HepG2 (cell line): ENCODE measurements around the gene PGC. TPM values are rescaled to one million over a fixed set of nuclear protein-coding genes. Genes with fewer than 3 reads are reported as not detected.

Experiments used
- ATAC-seq: fragments of 200-7000 bp; cut with Tn5 transposase; 3 replicates; pipeline ENCODE4 v1.9.1; 2020; ENCODE audit warnings: mild to moderate bottlenecking, moderate library complexity
- BruUV-seq: library from RNA; stranded (reverse); fragments of 400-500 nt; replicated peaks from 2 replicates; lab custom pipeline; 2021; lab: Mats Ljungman, UMichigan
- CTCF ChIA-PET: fragments of 300-600 bp; formaldehyde crosslinking; extraction: SDS; loops from one replicate; lab custom pipeline; 2021; ENCODE audit warnings: low total read pairs, inconsistent platforms, low intra/inter-chr PET ratio; lab: Yijun Ruan, JAX
- POLR2A ChIA-PET: fragments of 350-600 bp; sonication (Branson Sonifier 250); formaldehyde crosslinking; loops from one replicate; lab custom pipeline; 2020; ENCODE audit warnings: antibody characterized with exemption, inconsistent platforms; lab: Yijun Ruan, JAX
- DNase-seq: peaks from one replicate; pipeline ENCODE4 v3.0.0-alpha.2; 2015; ENCODE audit warnings: low spot score
- FAIRE-seq: peaks from 3 replicates; lab custom pipeline; 2011; peaks lifted over from hg19 to GRCh38; lab: Jason Lieb, UNC
- H2AFZ ChIP-seq: one replicate; pipeline ENCODE4 v1.6.1; 2011; ENCODE audit warnings: low read length, inconsistent platforms
- H3K27ac ChIP-seq: fragments of 300-600 bp; 3 replicates; pipeline ENCODE4 v1.8.0; 2011; ENCODE audit warnings: mixed run types, mild to moderate bottlenecking, mixed read lengths, low read length, inconsistent platforms; ENCODE audit not compliant: insufficient read depth; ENCODE audit errors: extremely low read length
- H3K27me3 ChIP-seq, 2 experiments: fragments of 200-600 bp in 1 of 2; 2 replicates in 1 of 2; 3 replicates in 1 of 2; pipeline versions ENCODE4 v1.6.0 to v1.8.0; 2011; ENCODE audit warnings: low read length in 2 of 2, mild to moderate bottlenecking in 2 of 2, moderate library complexity in 2 of 2, inconsistent platforms in 1 of 2; ENCODE audit not compliant: insufficient read depth in 2 of 2, control insufficient read depth in 1 of 2
- H3K36me3 ChIP-seq, 2 experiments: fragments of 200-600 bp in 1 of 2; replicated peaks in 1 of 2; 2 replicates in 1 of 2; 3 replicates in 1 of 2; pipeline versions ENCODE4 v1.5.1 to v1.8.0; 2011; ENCODE audit warnings: low read length in 2 of 2, inconsistent platforms in 1 of 2; ENCODE audit not compliant: insufficient read depth in 2 of 2, control insufficient read depth in 1 of 2
- H3K4me1 ChIP-seq: 2 replicates; pipeline ENCODE4 v1.5.1; 2012; ENCODE audit warnings: low read length, inconsistent platforms; ENCODE audit not compliant: insufficient read depth
- H3K4me2 ChIP-seq: 2 replicates; pipeline ENCODE4 v1.6.0; 2011; ENCODE audit warnings: low read depth, low read length, inconsistent platforms
- H3K4me3 ChIP-seq, 3 experiments: fragments of 200-600 bp in 1 of 3; sonication (generic), shearing (Covaris generic) in 1 of 3; replicated peaks in 1 of 3; 2 replicates each; pipeline ENCODE4 v1.5.1; 2011 to 2016; ENCODE audit warnings: low read length in 3 of 3, inconsistent platforms in 2 of 3, low read depth in 2 of 3, mild to moderate bottlenecking in 2 of 3, control low read depth in 1 of 3, mixed read lengths in 1 of 3; ENCODE audit not compliant: insufficient read depth in 1 of 3
- H3K79me2 ChIP-seq: one replicate; pipeline ENCODE4 v1.6.1; 2011; ENCODE audit warnings: low read length, inconsistent platforms; ENCODE audit not compliant: insufficient read depth
- H3K9ac ChIP-seq: 2 replicates; pipeline ENCODE4 v1.6.0; 2011; ENCODE audit warnings: mild to moderate bottlenecking, low read depth, low read length, inconsistent platforms; ENCODE audit not compliant: insufficient read depth
- H3K9me3 ChIP-seq: 2 replicates; pipeline ENCODE4 v1.5.1; 2012; ENCODE audit warnings: mild to moderate bottlenecking, low read length
- H4K20me1 ChIP-seq: 2 replicates; pipeline ENCODE4 v1.6.0; 2011; ENCODE audit warnings: inconsistent platforms, mild to moderate bottlenecking, low read length, moderate library complexity; ENCODE audit not compliant: insufficient read depth
- CAMTA2 ChIP-seq: sonication (generic); formaldehyde crosslinking; IDR thresholded peaks from 2 replicates; pipeline ENCODE4 v1.4.0; 2020; ENCODE audit warnings: mild to moderate bottlenecking, missing genetic modification reagents, borderline replicate concordance
- CBX1 ChIP-seq: IDR thresholded peaks from one replicate; pipeline ENCODE4 v1.6.1; 2016; ENCODE audit warnings: antibody characterized with exemption, low read depth
- FOSL1 ChIP-seq: sonication (generic); formaldehyde crosslinking; IDR thresholded peaks from 2 replicates; pipeline ENCODE4 v1.9.0; 2021; ENCODE audit warnings: missing genetic modification reagents, borderline replicate concordance
- FOSL2 ChIP-seq: sonication (generic); formaldehyde crosslinking; IDR thresholded peaks from 2 replicates; pipeline ENCODE4 v1.4.0; 2020; ENCODE audit warnings: missing genetic modification reagents
- FOXA3 ChIP-seq: IDR thresholded peaks from 2 replicates; pipeline ENCODE4 v1.6.1; 2016; ENCODE audit warnings: missing genetic modification reagents, missing compliant biosample characterization
- FOXK1 ChIP-seq: sonication (generic); formaldehyde crosslinking; IDR thresholded peaks from 2 replicates; pipeline ENCODE4 v1.4.0; 2020; ENCODE audit warnings: low read depth, missing genetic modification reagents, borderline replicate concordance
- GATAD2A ChIP-seq: IDR thresholded peaks from 2 replicates; pipeline ENCODE4 v1.6.1; 2016
- HNRNPH1 ChIP-seq: fragments of 200-400 bp; formaldehyde crosslinking; optimal IDR thresholded peaks from 2 replicates; pipeline ENCODE3; 2017; ENCODE audit warnings: mild to moderate bottlenecking, low read depth, low read length
- HNRNPL ChIP-seq: fragments of 200-400 bp; formaldehyde crosslinking; IDR thresholded peaks from 2 replicates; pipeline ENCODE4 v1.6.1; 2017; ENCODE audit warnings: mild to moderate bottlenecking, low read depth, low read length
- SOX13 ChIP-seq, 3 experiments: fragments of 450-650 bp in 1 of 3; sonication (generic) in 1 of 3; formaldehyde crosslinking in 1 of 3; IDR thresholded peaks in 2 of 3; conservative IDR thresholded peaks in 1 of 3; 2 replicates each; pipeline versions ENCODE4 v1.5.0 to v1.6.1; 2016 to 2020; ENCODE audit warnings: antibody characterized with exemption in 1 of 3, mild to moderate bottlenecking in 1 of 3, missing compliant biosample characterization in 1 of 3, missing genetic modification reagents in 1 of 3, moderate library complexity in 1 of 3
- SPEN ChIP-seq: sonication (generic); formaldehyde crosslinking; IDR thresholded peaks from 2 replicates; pipeline ENCODE4 v1.5.1; 2020; ENCODE audit warnings: low read depth, mild to moderate bottlenecking, missing genetic modification reagents
- ZNF281 ChIP-seq: sonication (generic); formaldehyde crosslinking; IDR thresholded peaks from 2 replicates; pipeline ENCODE4 v1.4.0; 2020; ENCODE audit warnings: missing genetic modification reagents, borderline replicate concordance
- ZNF512 ChIP-seq: sonication (generic); formaldehyde crosslinking; IDR thresholded peaks from 2 replicates; pipeline ENCODE4 v1.4.0; 2020; ENCODE audit warnings: mild to moderate bottlenecking, missing genetic modification reagents
- WGBS: methylation state at CpG from one replicate; pipeline ENCODE4 v1.1.6; 2017; ENCODE audit warnings: low lambda C conversion rate; 5-methylcytosine and 5-hydroxymethylcytosine counted together
- in situ Hi-C: cut with HindIII; loops from 2 replicates; pipeline ENCODE4 v1.10.0; 2017; ENCODE audit warnings: low pct_unique_long_range_greater_than_20kb; ENCODE audit not compliant: extremely low pct_ligation_motif_present
- intact Hi-C: fragments of 100-400 bp; cut with micrococcal nuclease; formaldehyde crosslinking; loops from one replicate; pipeline ENCODE4 v1.10.0; 2022; ENCODE audit not compliant: unreplicated experiment
- polyA plus RNA-seq, 8 experiments: library from polyadenylated mRNA; depleted of rRNA in 3 of 8; stranded (reverse) in 7 of 8; unstranded in 1 of 8; fragments of >200 nt; fragmentation: Illumina TruSeq in 4 of 8; extraction: Trizol in 4 of 8; gene quantifications; 2 replicates each; pipeline versions ENCODE4 v1.2.1 to v1.2.3, GENCODE V29; 2011 to 2016; ENCODE audit warnings: low read depth in 4 of 8, missing spikeins in 1 of 8, mixed read lengths in 1 of 8; ENCODE audit not compliant: insufficient read depth in 1 of 8
- total RNA-seq, 5 experiments: library from RNA; depleted of rRNA; stranded (reverse); fragments of >200 nt; fragmentation: Illumina TruSeq; extraction: Trizol; gene quantifications; 2 replicates each; pipeline ENCODE4 v1.2.3, GENCODE V29; 2016; ENCODE audit warnings: low read depth in 1 of 5
- TF ChIP-seq, protein P1 (sequence below): sonication (generic); formaldehyde crosslinking; IDR thresholded peaks from 2 replicates; pipeline ENCODE4 v1.5.1; 2020; ENCODE audit warnings: mild to moderate bottlenecking, missing genetic modification reagents, moderate library complexity

The PGC gene
- total and polyA plus RNA-seq, 2 of the 13 experiments (the other 11 are each of a cell fraction or from before 2014, with no cell fraction given), result 426 to 502 TPM

DNA sequence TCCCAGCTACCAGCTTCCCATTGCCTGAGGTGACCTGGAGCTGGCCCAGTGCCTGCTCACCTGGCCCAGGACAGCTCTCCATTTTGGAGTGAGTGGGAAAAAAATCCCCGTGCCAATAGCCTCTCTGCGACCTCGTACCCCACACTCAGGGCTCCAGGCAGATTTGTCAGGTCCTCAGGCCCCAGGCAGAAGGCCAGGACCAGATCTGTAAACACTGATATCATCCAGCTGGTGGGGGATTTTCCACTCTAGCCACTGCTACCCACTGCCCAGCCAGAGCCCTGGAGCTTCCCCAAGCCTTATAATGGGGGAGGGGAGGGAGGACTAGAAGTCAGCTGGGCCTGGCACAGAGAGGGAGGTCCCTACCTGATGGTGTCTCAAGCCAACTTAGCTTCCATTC is 1.3 kb upstream of the PGC start:
- peak overlapping the region; percentile 91 for H3K27ac ChIP-seq
- no peaks in the 10 kb centered on the region for H3K27me3 ChIP-seq
- peak overlapping the region; percentile 3 for H2AFZ ChIP-seq
- peak overlapping the region in 1 of 3 experiments; percentile 60; a peak in 1 of 6 replicates for H3K4me3 ChIP-seq
- ChIA-PET CTCF (no interaction called here), POLR2A (interaction anchor here (0.6 to 7.2 kb wide), 14 partner anchors 8 to 1034 kb away, joined by 3 to 120 read pairs (median 7); partner anchors contain the start of genes FRS3, TFEB and TOMM6)
- DNase-seq (peak; percentile 73), ATAC-seq (peak; percentile 8; the same call in 2 of the 3 replicates), FAIRE-seq (no peak)
- H3K4me1 ChIP-seq, result peaks cover 73% of the 10 kb centered on the region
- peak overlapping the region; percentile 88 for H3K4me2 ChIP-seq
- no peaks in the 10 kb centered on the region for H3K36me3 ChIP-seq
- intact Hi-C loops (loop anchor here (1.0 kb wide), 1 partner anchor 20 kb away; no protein-coding TSS in a partner anchor), in situ Hi-C loops (no loop called here)
- no peaks in the 10 kb centered on the region for H4K20me1 ChIP-seq
- no peaks in the 10 kb centered on the region for H3K9me3 ChIP-seq
- H3K9ac ChIP-seq, result peak overlapping the region; percentile 49
- H3K79me2 ChIP-seq, result no peaks in the 10 kb centered on the region
- 33% methylated on average over 3 of the region's 3 CpGs for WGBS
- BruUV-seq, result no TSS peak
- no peak for TF ChIP-seq SOX13 (IDR thresholded peaks at IDR 0.05)
- peak in 1 of 2 experiments; percentile 46; a peak in 1 of 4 replicates for TF ChIP-seq SOX13 (CRISPR knock-in tag; conservative IDR thresholded peaks at IDR 0.05 in 1 of 2, IDR thresholded peaks at IDR 0.05 in 1 of 2)
- TF ChIP-seq ZNF512, result no peak
- TF ChIP-seq CBX1, result no peak
- peak; percentile 17; the same call in 1 of the 2 replicates for TF ChIP-seq FOXA3
- TF ChIP-seq GATAD2A (CRISPR knock-in tag), result peak; percentile 64; the same call in 1 of the 2 replicates
- peak; percentile 69; the same call in 1 of the 2 replicates for TF ChIP-seq ZNF281 (CRISPR knock-in tag)
- TF ChIP-seq, protein P1, sequence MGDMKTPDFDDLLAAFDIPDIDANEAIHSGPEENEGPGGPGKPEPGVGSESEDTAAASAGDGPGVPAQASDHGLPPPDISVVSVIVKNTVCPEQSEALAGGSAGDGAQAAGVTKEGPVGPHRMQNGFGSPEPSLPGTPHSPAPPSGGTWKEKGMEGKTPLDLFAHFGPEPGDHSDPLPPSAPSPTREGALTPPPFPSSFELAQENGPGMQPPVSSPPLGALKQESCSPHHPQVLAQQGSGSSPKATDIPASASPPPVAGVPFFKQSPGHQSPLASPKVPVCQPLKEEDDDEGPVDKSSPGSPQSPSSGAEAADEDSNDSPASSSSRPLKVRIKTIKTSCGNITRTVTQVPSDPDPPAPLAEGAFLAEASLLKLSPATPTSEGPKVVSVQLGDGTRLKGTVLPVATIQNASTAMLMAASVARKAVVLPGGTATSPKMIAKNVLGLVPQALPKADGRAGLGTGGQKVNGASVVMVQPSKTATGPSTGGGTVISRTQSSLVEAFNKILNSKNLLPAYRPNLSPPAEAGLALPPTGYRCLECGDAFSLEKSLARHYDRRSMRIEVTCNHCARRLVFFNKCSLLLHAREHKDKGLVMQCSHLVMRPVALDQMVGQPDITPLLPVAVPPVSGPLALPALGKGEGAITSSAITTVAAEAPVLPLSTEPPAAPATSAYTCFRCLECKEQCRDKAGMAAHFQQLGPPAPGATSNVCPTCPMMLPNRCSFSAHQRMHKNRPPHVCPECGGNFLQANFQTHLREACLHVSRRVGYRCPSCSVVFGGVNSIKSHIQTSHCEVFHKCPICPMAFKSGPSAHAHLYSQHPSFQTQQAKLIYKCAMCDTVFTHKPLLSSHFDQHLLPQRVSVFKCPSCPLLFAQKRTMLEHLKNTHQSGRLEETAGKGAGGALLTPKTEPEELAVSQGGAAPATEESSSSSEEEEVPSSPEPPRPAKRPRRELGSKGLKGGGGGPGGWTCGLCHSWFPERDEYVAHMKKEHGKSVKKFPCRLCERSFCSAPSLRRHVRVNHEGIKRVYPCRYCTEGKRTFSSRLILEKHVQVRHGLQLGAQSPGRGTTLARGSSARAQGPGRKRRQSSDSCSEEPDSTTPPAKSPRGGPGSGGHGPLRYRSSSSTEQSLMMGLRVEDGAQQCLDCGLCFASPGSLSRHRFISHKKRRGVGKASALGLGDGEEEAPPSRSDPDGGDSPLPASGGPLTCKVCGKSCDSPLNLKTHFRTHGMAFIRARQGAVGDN (CRISPR knock-in tag), result peak; percentile 51
- no peak for TF ChIP-seq HNRNPH1
- peak; percentile 31; the same call in 1 of the 2 replicates for TF ChIP-seq FOXK1 (CRISPR knock-in tag)
- TF ChIP-seq CAMTA2 (CRISPR knock-in tag), result no peak
- TF ChIP-seq HNRNPL, result 0 out of 2 replicates have a peak, but pooled peaks have one; percentile 72
- TF ChIP-seq FOSL2 (CRISPR knock-in tag), result no peak
- no peak for TF ChIP-seq SPEN (CRISPR knock-in tag)
- TF ChIP-seq FOSL1 (CRISPR knock-in tag), result no peak
